Measurements from ENCODE around the gene ATP5ME.

GRCh38 chr4:688854-689681 lies 15.0 kb upstream of the ATP5ME start, which contains the start of gene SLC49A3:
- TF ChIP-seq POLR2A (IDR thresholded peaks at IDR 0.05) = no peak
- TF ChIP-seq, protein P1, sequence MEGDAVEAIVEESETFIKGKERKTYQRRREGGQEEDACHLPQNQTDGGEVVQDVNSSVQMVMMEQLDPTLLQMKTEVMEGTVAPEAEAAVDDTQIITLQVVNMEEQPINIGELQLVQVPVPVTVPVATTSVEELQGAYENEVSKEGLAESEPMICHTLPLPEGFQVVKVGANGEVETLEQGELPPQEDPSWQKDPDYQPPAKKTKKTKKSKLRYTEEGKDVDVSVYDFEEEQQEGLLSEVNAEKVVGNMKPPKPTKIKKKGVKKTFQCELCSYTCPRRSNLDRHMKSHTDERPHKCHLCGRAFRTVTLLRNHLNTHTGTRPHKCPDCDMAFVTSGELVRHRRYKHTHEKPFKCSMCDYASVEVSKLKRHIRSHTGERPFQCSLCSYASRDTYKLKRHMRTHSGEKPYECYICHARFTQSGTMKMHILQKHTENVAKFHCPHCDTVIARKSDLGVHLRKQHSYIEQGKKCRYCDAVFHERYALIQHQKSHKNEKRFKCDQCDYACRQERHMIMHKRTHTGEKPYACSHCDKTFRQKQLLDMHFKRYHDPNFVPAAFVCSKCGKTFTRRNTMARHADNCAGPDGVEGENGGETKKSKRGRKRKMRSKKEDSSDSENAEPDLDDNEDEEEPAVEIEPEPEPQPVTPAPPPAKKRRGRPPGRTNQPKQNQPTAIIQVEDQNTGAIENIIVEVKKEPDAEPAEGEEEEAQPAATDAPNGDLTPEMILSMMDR (IDR thresholded peaks at IDR 0.05) = no peak
